ENCODE results near the gene RPUSD4.
"Not testable (repeated sequence)": the region's sequence is repeated elsewhere in the genome, so short reads cannot be mapped to it uniquely, and the experiment has no call there.

The RPUSD4 gene, protein sequence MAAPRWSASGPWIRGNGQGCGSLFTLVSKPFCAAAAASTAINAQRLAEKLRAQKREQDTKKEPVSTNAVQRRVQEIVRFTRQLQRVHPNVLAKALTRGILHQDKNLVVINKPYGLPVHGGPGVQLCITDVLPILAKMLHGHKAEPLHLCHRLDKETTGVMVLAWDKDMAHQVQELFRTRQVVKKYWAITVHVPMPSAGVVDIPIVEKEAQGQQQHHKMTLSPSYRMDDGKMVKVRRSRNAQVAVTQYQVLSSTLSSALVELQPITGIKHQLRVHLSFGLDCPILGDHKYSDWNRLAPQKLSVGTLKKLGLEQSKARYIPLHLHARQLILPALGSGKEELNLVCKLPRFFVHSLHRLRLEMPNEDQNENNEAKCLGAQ

DNA sequence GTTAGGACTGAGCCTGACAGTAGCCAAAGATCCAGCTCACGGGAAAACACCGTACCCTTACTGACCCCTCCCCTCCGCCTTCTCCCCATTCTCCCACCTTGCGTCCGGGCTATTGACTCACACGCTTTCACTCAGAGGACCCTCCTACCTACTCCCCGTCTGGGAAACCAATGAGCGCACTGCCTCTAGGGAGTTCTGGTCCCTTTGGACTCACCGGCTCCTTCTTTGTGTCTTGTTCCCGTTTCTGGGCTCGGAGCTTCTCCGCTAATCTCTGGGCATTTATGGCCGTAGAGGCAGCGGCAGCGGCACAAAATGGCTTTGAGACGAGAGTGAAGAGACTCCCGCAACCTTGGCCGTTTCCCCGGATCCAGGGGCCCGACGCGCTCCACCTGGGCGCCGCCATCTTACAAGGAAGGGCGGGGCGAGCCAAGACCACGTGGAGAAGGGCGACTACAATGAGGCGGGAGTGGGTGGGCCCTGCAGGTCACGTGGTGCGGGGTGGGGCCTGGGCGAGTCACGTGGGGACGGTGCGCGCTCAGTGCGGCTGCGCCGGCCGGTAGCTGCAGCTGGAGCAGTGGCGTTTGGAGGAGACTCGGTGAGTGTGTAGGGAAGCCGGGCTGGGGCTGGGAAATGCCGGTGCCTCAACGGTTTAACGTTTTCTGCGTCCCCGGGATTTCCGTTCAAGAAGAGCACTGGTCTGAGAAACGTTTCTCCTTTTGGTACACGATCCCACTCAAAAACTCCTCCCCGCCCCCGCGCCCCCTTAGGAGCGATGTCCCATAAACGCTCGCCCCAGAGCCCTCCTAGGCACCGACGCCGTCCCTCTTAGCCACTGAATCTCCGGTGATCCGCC, at the start of gene RPUSD4, which contains the start of gene FAM118B:
RPUSD4 (minus strand) TSS at position 415 of the 853 bp plus-strand sequence; CDS start at position 403, 12 bp downstream.
FAM118B (plus strand) TSS at position 547 of the 853 bp plus-strand sequence. CDS start 23,220 bp downstream, outside the sequence.
- peak; percentile 94 for DNase-seq

DNA sequence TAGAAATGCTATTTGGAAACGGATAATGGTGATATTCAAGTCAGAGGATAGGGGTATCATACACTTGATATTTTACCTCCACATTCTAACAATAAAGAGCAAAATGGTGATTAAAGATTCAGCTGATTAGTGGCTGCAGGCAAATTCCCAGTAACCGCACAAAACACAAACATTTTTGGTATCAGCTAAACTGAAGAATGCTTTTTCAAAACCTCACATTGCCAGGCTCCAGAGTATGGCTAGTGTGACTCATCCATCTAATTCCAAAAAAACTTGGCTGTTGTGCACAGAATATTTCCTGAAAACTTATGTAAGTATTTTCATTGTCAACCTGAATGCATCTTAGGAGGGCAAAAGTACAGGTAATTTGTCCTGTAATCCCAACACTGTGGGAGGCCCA, 46.3 kb upstream of the RPUSD4 start:
- no peak for DNase-seq

DNA sequence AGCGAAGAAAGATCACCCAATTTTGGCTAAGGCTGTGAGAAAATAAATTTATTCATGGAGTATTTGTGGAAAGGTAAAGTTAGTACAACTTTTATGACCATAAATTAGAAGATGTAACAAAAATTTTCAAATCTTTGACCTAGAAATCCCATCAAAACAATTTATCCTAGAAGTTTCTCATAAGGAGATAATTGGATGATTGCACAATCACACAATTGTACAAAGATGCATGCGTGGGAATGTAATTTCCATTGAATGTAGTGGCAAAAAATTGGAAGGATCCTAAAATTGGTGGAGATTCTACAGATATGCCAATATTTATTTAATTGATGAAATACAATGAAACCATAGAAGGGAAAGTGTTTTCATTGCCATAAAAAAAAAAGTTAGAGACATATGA, 45.7 kb upstream of the RPUSD4 start:
- DNase-seq = no peak

DNA sequence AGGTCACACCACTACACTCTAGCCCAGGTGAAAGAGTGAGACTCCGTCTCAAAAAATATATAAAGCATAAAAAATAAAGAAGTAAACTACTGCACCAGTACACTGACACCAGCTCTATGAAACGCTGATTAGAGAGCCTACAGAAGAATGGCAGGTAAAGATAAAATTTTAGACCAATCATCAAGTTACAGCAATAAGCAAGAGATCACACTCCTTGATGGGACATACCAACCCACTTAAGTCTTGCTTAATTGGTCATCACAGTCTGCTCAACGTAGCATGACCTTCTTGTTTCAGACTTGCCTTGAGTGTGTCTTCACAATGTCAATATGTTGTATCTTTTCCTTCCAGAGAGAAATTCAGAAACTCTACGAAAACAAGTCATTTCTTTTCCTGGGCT, 44.8 kb upstream of the RPUSD4 start:
- DNase-seq = no peak

DNA sequence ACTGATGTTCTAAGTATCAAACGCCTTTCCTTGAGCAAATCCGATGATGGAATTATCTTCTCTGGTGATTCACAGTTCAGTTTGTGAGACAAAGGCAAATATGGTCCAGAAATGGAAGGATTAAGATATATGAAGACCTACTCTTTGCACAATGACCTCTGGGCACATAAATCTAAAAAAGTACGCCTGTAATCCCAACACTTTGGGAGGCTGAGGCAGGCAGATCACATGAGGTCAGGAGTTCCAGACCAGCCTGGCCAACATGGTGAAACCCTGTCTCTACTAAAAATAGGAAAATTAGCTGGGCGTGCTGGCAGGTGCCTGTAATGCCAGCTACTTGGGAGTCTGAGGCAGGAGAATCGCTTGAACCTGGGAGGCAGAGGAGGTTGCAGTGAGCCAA, 44.1 kb upstream of the RPUSD4 start:
- not testable (repeated sequence) for DNase-seq

DNA sequence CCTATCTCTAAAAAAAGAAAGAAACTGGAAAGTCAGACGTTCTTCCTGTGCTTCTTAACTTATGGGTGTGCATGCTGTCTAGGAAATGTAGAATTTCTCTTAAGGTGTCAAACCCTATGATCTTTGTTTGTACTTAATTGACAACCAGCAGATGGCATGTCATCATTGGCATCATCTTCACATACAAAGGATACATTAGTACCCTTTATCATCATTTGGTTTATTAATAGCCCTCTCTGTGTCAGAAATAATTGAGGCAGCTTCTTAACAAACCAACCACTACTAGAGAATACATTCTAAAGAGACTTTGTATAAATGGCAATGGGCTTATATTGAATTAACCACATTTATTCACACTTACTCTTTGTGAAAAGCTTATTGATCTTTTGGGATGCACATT, 43.4 kb upstream of the RPUSD4 start:
- DNase-seq = no peak

DNA sequence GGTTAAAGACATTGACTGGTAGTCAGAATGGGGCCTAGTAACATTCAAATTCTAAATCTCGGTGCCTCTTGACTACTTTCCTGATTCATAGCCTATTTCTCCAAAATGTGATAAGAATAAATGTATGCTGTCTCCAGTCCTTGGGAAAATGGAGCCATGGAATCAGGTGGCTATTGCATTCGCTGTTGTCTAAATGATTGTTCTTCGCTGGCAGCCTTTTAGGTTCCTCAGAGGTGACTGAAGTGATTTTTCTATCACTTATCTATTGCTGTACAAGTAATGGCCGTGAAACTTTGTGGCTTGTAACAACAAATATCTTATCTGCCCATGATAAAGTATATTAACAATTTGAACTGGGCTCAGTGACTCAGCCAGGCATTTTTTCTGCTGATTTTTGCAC, 41.8 kb upstream of the RPUSD4 start:
- DNase-seq = no peak

DNA sequence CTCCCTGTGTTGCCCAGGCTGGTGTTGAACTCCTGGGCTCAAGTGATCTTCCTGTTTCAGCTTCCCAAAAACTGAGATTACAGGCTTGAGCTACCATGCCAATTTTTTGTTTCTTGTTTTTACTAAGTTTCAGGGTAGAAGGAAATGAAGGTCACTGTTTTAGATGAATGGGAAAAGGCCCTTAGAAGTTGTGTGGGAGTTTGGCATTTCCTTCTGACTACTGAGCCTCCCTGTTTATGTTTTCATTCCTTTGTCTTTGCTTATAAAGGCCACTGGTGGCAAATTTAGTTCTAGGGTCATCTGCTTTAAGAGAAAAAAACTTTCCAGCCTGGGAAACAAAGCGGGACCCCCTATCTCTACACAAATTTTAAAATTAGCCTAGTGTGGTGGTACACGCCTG, 35.2 kb upstream of the RPUSD4 start:
- no peak for DNase-seq

DNA sequence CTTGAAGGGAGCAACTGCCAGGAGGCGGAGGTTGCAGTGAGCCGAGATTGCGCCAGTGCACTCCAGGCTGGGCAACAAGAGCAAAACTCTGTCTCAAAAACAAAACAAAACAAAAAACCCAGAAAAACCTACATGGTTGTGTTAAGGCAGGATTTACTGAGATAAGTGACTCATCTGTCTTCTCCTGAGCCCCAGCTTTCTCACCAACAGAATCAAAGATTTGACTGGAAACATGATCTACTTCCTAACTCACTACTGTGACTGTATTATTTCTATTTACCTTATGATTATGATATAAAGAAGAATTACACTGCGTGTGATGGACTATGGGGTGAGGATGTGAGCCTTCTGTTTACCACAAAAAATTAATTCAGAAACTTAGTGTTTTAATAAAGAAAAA, 21.9 kb upstream of the RPUSD4 start:
- DNase-seq = no peak

DNA sequence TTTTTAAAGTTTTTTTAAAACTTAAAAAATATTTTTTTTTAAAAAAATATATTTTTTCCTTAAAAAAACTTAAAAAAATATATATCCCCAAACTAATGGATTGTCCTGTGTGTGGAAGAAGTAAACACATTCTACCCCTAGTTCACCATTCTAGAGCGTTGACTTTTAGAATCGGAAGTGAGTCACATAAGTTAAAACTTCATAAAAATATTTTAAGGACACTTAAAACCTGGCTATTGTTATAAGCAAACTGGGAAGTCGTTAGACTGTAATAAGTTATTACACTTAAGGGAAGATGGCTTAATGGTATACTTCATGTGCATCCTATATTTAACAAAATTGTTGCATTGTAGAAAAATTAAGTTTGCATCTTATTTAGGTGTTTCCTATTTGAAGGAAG, 21.2 kb upstream of the RPUSD4 start:
- no peak for DNase-seq

DNA sequence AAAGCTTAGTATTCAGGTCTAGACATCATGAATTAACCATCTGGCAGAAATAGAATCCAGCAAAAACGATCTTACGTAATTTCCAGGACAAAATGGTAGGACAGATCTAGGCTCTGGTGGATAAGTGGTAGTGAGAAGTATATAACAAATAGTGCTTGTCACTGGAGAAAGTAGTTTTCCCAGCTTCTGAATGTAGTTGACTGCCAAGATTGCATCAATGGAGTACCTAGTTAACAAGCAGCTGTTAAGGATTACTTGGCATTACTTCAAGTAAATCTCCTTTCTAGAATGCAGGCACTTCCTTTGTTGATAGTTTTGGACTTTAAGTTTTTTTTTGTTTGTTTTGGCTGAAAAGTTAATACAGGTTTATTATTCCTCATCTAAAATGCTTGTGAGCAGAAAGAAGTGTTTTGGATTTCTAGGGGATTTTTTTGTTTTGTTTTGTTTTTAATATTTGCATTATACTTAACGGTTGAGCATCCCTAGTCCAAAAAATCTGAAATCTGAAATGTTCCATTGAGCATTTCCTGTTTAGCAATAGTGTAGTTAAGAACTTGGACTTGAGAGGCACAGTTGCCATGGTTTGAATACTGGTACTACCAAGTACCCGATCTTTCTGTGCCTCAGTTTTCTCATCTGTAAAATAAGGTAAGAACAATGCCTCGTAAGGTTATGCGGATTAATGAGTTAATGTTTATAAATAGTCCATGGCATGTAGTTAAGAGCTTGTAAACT, 20.4 kb upstream of the RPUSD4 start:
- DNase-seq = no peak

DNA sequence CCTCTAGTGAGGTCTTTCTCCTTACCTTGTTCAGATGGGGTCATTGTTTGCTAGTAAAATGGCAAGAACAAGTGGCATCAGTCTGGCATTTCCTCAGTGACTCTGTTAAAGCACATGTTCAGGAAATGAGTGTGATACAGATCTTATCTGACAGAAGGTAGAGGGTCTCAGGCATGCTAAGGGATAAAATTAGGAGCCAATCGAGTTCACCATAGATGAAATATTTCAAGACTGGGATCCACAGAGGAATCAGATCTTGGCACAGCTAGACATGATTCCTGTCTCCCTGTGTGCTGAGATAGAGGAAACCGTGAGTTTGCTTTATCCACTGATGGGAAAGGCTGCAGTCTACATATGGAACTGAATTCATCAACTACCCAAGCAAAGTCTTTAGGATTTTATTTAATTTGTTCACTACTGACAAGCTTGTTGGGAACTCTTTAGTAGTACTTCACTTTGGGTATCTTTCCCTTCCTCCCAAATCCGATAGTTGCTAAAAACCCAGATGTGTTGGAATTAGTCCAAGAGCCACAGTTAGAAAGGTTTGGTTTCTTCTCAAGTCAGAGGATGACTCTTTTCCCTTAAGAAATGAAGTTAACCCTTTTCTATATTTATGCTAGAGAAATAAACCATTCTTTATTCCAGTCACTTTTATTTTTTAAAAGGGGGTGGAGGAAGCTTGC, 18.5 kb upstream of the RPUSD4 start:
- DNase-seq = no peak

DNA sequence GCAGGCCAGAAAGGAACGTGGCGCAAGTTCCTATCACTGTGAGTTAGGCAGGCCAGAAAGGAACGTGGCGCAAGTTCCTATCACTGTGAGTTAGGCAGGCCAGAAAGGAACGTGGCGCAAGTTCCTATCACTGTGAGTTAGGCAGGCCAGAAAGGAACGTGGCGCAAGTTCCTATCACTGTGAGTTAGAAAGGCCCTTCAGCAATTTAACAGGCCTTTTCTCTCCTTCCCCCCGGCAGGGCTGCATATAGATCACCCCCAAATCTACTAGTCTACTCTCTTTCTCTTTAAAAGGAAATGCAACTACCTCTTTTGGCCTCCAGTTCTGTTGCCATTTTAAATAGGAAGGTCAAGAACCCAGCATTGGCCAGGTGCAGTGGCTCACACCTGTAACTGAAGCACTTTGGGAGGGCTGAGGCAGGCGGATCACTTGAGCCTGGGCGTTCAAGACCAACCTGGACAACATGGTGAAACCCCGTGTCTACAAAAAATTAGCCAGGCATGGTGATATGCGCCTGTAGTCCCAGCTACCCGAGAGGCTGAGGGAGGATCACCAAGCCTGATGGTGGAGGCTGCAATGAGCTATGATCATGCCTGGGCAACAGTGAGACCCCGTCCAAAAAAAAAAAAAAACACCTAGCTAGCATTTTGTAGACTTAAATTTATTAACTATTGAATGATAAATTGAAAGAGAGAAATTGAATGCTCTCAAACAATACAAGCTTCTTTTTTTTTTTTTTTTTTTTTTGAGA, 15.1 kb upstream of the RPUSD4 start:
- no peak for DNase-seq

DNA sequence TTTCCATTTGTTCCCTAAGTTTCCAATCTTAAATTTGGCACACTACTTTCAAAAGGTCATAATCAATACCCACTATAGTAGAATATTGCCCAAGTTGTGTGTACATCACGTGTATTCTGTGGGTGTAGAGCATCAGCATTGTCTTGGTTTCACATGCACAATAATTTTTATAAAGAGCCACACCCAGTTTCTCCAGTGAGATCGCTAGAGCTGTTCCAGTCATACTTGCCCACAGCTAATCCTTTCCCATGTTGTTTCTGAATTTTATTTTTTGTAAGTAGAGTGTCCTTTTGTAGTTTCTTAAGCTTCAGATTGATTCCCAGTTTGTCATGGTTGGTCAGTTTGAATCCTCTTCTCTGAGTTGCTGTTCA, 13.8 kb upstream of the RPUSD4 start:
- DNase-seq = no peak

DNA sequence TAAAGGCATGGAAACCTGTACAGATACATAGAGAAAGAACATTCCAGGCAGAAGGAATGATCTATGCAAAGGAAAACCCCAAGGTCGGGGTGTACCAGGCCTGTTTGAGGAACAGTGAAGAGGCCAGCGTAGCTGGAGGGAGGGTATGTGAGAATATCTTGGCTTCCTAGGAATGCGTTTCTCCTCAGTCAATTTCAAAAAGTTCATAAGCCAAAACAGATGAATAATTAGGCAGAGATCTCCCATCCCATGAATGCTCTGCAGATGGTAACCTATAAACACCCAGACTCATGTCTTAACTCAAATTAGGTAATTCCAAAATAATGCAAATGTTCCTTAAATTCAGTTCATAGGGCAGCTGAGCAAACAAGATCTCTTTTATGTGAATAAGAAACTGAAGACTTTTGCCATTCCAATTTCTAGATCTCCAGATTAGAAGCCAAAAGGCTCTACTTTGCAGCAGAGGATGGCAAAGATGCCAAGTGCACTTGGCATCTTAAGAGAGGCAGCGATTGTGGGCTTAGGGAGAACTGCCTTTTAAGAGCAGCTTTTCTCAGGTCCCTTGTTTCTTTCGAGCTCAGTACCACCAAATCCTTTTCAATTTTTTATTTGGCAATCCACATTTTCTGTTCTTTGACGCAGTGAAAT, 13.3 kb upstream of the RPUSD4 start:
- DNase-seq = no peak

DNA sequence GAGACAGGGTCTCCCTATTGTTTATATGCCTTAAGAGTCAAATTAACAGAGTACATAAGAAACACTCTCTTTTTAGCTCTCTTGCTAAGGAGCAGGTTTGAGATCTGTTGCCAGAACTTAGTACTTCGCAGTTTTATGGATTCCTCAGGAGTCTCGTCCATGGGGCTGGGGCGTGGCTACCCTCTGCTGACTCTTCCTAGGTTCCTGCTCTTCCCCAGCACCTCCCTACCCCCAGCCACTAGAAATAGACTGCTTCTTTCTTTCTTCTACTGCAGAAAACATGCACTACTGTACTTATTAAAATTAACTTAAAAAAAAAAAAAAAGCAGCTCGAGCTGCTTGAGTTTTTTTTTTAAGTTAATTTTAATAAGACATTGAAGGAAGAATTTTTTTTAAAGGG, 8.1 kb upstream of the RPUSD4 start:
- DNase-seq = no peak

DNA sequence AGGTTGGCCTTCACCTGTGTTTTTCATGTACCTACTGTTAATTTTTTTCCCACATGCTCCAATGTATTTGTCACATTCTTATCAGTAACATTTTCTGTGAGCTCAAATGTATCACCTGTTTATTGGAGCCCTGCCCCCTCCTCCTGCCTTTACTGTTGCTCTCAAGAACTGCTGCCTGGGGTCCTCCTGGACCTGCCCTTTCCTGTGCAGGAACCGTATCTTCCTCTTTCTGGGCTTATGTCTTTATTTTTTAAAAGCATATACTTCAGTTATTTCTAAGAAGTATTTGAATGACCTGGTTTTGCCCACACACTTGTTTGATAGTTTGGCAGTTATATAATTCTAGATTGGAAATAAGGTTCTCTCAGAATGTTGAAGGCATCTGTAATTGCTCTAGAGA, 6.0 kb upstream of the RPUSD4 start:
- no peak for DNase-seq

DNA sequence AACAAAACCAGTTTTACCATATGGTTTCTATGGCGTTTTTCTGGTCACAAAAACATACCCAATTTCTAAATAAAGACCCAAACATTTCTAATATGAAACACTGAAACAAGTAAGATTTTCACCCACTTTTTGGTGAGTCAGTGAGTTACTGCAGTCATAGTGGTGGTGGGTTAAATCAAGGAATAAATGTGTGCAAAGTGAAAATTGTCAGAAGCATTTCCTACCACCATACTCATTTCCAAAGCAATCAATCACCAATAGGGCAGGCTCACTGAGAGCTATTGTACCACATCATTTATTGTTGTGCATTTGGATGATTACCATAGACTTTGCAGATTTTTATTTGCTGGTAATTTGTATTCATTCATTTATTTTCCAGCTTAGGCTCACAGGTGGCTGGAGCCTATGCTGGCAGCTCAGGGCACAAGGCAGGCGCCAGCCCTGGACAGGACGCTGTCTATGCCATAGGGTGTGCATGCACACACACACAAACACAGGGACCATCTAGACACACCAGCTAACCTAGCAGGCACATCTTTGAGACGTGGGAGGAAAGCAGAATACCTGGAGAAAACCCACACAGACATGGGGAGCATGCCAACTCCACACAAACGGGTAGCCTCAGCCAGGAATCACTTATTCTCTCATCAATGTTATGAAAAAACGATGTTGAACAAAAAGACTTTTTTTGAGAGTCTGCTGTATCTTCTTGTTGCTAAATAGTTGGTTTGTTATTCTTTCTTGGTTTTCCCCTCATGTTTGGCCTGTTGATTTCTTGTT, 5.3 kb upstream of the RPUSD4 start:
- no peak for DNase-seq

DNA sequence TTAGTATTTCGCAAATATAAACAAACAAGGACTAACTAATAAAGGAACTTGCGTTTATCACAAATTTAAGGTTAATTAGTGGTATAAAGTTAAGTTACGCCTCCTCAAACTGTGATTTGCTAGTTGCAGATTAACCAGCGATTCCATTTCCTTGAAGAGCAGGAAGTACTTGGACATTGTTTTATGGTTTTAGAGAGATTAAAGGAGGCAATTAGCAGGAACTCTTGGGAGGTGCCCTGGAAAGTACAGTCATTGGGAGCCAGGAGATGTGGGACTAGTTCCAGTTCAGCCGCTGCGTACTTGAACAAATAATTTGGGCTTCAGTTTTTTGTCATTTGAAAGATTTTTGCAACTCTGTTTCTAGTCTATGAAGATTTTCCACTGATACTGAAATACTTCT, 3.4 kb upstream of the RPUSD4 start:
- no peak for DNase-seq

DNA sequence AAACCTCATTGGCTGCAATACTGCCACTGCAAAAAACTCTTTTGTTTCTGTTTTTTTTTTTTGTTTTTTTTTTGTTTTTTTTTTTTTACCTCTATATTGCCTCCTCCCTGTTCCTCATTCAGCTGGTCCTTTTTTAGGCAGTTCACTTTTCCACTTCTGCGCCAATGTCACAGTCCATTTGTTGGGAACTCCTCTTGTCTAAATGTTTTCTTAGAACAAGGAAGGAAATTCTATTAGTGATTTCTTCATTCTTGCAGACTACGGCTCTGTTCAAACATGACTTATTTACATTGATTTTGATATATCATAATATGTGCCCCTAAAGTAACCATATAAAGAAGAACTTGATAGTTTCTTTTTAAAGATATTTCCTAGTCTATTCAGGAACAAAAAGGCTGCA, 3.0 kb upstream of the RPUSD4 start:
- no peak for DNase-seq

All from RPMI8226 (cell line).